ENCODE results near the gene NIM1K.

NIM1K gene

DNA sequence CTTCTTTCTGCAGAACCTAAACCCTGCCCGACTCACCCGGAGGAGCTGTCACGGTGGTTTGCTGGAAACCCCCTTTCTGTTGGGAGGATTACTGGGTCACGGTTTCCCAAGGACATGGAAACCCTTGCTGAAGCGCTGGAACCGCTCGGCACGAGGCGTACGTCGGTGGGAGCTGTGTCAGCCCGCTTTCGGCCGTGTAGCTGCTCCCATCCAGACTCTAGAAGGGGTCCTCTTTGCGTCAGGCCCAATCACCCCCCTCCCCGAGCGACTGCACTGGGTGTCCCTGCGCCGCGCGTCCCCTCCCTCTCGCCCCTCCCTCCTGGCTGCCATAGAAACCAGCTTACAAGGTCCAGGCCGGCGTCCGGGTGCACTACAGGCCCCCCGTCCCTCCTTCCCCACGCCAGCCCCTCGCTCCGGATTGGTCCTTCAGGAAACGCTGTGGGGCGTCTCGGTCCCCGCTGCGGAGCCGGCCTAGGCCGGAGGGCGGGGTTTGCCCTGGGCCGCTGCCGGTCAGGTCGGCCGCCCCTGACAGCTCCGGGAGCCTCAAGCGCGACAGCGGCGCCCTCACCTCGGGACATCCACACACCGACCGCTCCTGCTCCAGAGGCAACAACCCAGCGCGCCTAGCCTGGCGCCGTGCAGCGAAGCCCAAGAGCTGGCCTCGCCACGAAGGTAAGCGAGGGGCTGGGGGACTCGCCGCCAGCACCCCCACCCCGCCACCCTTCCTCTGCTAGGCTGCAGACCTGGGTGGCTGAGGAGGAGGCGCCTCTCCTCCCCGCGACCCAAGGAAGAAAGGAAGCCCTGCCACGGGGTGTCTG is at the start of gene NIM1K:
Gene NIM1K, plus strand, starts transcription at position 486 of the 818 bp plus-strand sequence. CDS start 53,551 bp downstream, outside the sequence.
- H3K27me3 ChIP-seq (replicated peaks), result no peaks in the 10 kb centered on the region
- TF ChIP-seq, protein P1, sequence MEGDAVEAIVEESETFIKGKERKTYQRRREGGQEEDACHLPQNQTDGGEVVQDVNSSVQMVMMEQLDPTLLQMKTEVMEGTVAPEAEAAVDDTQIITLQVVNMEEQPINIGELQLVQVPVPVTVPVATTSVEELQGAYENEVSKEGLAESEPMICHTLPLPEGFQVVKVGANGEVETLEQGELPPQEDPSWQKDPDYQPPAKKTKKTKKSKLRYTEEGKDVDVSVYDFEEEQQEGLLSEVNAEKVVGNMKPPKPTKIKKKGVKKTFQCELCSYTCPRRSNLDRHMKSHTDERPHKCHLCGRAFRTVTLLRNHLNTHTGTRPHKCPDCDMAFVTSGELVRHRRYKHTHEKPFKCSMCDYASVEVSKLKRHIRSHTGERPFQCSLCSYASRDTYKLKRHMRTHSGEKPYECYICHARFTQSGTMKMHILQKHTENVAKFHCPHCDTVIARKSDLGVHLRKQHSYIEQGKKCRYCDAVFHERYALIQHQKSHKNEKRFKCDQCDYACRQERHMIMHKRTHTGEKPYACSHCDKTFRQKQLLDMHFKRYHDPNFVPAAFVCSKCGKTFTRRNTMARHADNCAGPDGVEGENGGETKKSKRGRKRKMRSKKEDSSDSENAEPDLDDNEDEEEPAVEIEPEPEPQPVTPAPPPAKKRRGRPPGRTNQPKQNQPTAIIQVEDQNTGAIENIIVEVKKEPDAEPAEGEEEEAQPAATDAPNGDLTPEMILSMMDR (IDR thresholded peaks at IDR 0.05; ENCODE audit: low read depth, low read length, missing control alignments), result no peak
- no peak within 1 kb of the TSS for H3K27ac ChIP-seq
- no peaks in the 10 kb centered on the region for H3K36me3 ChIP-seq (replicated peaks)
- in situ Hi-C loops (cut with HindIII; ENCODE audit: low pct_ligation_motif_present, low sequenced_read_pairs), result no loop called here
- no peak for DNase-seq
- H3K4me3 ChIP-seq (ENCODE audit: low read depth, low read length), result peak within 1 kb of the TSS; percentile 56

DNA sequence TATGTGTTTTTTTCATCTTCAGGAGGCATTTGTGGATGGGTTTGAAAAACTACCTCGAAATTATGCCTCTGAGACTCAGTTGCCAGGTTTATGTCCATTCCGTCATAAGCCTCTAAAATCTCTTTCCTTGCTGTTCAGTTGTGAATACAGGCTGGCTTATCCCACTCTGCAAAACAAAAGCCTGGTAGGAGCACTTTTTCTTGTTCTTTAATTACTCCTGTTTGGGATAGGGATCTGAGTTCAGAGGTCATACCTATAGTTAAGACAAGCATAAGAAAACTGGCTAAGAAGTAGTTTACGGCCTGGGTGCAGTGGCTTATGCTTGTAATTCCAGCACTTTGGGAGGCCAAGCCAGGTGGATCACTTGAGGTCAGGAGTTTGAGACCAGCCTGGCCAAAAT is 47.0 kb upstream of the NIM1K start:
- no peak overlapping the region for H3K27ac ChIP-seq
- in situ Hi-C loops (cut with HindIII; ENCODE audit: low pct_ligation_motif_present, low sequenced_read_pairs), result no loop called here

DNA sequence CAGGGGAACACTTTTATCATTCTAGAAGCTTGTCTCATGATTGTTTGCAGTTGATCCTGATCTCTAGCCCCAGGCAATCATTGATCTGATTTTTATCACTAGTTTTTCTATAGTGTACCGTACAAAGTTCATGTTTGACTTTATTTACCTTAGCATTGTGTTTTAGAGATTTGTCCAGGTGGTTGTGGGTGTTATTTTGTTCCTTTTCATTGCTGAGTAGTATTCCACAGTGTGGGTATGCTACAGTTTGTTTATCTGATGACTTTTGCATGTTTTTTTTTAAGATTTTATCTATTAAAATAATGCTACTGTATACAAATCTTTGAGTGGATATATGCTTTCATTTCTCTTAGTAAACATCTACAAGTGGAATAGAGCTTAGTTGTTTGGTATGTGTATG is 45.1 kb upstream of the NIM1K start:
- no peaks in the 10 kb centered on the region for H3K27me3 ChIP-seq (replicated peaks)
- TF ChIP-seq, protein P1 (IDR thresholded peaks at IDR 0.05; ENCODE audit: low read depth, low read length, missing control alignments), result no peak
- in situ Hi-C loops (cut with HindIII; ENCODE audit: low pct_ligation_motif_present, low sequenced_read_pairs), result no loop called here

More for the DNA sequence above, 47.0 kb upstream of the NIM1K start:
- Histone ChIP-seq H3K36me3 (replicated peaks) (peaks cover 5% of the 10 kb centered on the region), H3K4me3 (ENCODE audit: low read depth, low read length) (no peak overlapping the region), H3K27me3 (replicated peaks) (no peaks in the 10 kb centered on the region)
- TF ChIP-seq, protein P1 (IDR thresholded peaks at IDR 0.05; ENCODE audit: low read depth, low read length, missing control alignments), result no peak
- no peak for DNase-seq

DNA sequence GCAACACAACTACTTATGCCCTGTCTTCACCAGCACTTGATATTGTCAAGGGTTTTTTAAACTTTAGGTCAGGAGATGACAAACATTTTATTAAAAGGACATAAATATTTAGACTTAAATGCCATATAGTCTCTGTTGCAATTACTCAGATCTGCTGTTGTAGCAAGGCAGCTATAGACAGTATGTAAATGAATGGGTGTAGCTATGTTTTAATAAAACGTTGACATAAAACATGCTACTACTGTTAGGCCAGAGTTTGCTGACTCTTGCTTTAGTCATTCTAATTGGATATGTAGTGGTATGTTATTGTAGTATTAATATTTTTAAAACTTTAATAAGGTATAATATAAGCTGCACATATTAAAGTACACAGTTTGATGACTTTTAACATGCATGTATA is 43.6 kb upstream of the NIM1K start:
- in situ Hi-C loops (cut with HindIII; ENCODE audit: low pct_ligation_motif_present, low sequenced_read_pairs), result no loop called here
- no peak overlapping the region for H3K4me3 ChIP-seq (ENCODE audit: low read depth, low read length)
- H3K27me3 ChIP-seq (replicated peaks), result no peaks in the 10 kb centered on the region
- H3K27ac ChIP-seq, result no peak overlapping the region
- TF ChIP-seq, protein P1 (IDR thresholded peaks at IDR 0.05; ENCODE audit: low read depth, low read length, missing control alignments), result no peak
- no peak for DNase-seq
- peaks cover 5% of the 10 kb centered on the region for H3K36me3 ChIP-seq (replicated peaks)

More for the DNA sequence above, 45.1 kb upstream of the NIM1K start:
- Histone ChIP-seq H3K4me3 (ENCODE audit: low read depth, low read length) (no peak overlapping the region), H3K36me3 (replicated peaks) (peaks cover 9% of the 10 kb centered on the region), H3K27ac (no peak overlapping the region)
- no peak for DNase-seq

DNA sequence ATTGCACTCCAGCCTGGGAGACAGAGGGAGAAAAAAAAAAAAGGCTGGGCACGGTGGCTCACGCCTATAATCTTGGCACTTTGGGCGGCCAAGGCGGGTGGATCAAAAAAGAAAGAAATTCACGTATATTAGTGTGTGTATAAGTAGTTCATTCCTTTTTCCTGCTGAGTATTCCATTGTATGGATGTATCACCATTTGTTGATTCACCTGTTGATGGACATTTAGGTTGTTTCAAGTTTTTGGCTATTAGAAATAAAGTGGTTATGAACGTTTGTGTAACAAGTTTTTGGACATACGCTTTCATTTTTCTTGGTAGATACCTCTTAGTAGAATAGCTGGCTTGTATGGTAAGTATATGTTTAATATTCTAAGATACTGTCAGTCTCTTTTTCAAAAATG is 42.8 kb upstream of the NIM1K start:
- DNase-seq, result no peak
- peaks cover 3% of the 10 kb centered on the region for H3K36me3 ChIP-seq (replicated peaks)
- TF ChIP-seq, protein P1 (IDR thresholded peaks at IDR 0.05; ENCODE audit: low read depth, low read length, missing control alignments), result no peak
- in situ Hi-C loops (cut with HindIII; ENCODE audit: low pct_ligation_motif_present, low sequenced_read_pairs), result no loop called here
- no peak overlapping the region for H3K27ac ChIP-seq
- H3K4me3 ChIP-seq (ENCODE audit: low read depth, low read length), result no peak overlapping the region
- no peaks in the 10 kb centered on the region for H3K27me3 ChIP-seq (replicated peaks)
